IPS-NIHi11 (cell line): ENCODE measurements around the gene DOCK4.

ENCODE experiments used
- DNase-seq: peaks from one replicate; pipeline ENCODE4 v3.0.0; 2012; ENCODE audit warnings: mixed read lengths, low spot score

DOCK4 gene

GRCh38 chr7:111813306-111813705 is 392.9 kb downstream of the DOCK4 start:
- DNase-seq = no peak

- no peak for DNase-seq
Measured at GRCh38 chr7:111806232-111806631, 400.0 kb downstream of the DOCK4 start.

GRCh38 chr7:111803015-111803758 is 403.0 kb downstream of the DOCK4 start:
- no peak for DNase-seq

GRCh38 chr7:111802194-111802772 is 403.9 kb downstream of the DOCK4 start:
- no peak for DNase-seq

GRCh38 chr7:111801277-111801676 is 404.9 kb downstream of the DOCK4 start:
- no peak for DNase-seq

GRCh38 chr7:111796671-111797070 is 409.5 kb downstream of the DOCK4 start:
- no peak for DNase-seq

GRCh38 chr7:111789870-111790269 is 416.3 kb downstream of the DOCK4 start:
- DNase-seq = no peak

GRCh38 chr7:111789048-111789320 is 417.2 kb downstream of the DOCK4 start:
- no peak for DNase-seq

GRCh38 chr7:111788286-111789047 is 417.7 kb downstream of the DOCK4 start:
- no peak for DNase-seq

- no peak for DNase-seq
Measured at GRCh38 chr7:111787741-111788140, 418.5 kb downstream of the DOCK4 start.

GRCh38 chr7:111787099-111787498 is 419.1 kb downstream of the DOCK4 start:
- no peak for DNase-seq

- no peak for DNase-seq
Measured at GRCh38 chr7:111785076-111785475, 421.1 kb downstream of the DOCK4 start.

GRCh38 chr7:111784296-111784695 is 421.9 kb downstream of the DOCK4 start:
- DNase-seq = no peak

GRCh38 chr7:111783854-111784253 is 422.3 kb downstream of the DOCK4 start:
- DNase-seq = no peak

GRCh38 chr7:111780527-111780926 is 425.7 kb downstream of the DOCK4 start:
- no peak for DNase-seq

- DNase-seq = no peak
Measured at GRCh38 chr7:111775206-111775605, 431.0 kb downstream of the DOCK4 start.

- DNase-seq = no peak
Measured at GRCh38 chr7:111772716-111773115, 433.5 kb downstream of the DOCK4 start.

GRCh38 chr7:111771638-111772037 is 434.6 kb downstream of the DOCK4 start:
- DNase-seq = peak; percentile 24

- no peak for DNase-seq
Measured at GRCh38 chr7:111770116-111770515, 436.1 kb downstream of the DOCK4 start.

GRCh38 chr7:111765751-111766643 is 440.2 kb downstream of the DOCK4 start:
- DNase-seq = no peak

- peak; percentile 51 for DNase-seq
Measured at GRCh38 chr7:111763221-111763801, 442.9 kb downstream of the DOCK4 start.

GRCh38 chr7:111762799-111763198 is 443.4 kb downstream of the DOCK4 start:
- no peak for DNase-seq
